HepG2 (cell line): ENCODE data around the gene DNM1. TPM values are rescaled to one million over a fixed set of nuclear protein-coding genes. Genes with fewer than 3 reads are reported as not detected.

Source experiments
- ATF2 ChIP-seq: sonication (generic); formaldehyde crosslinking; IDR thresholded peaks from 2 replicates; pipeline ENCODE4 v1.4.0; 2020; ENCODE audit warnings: missing genetic modification reagents
- MAZ ChIP-seq, 2 experiments: sonication (generic) in 1 of 2; formaldehyde crosslinking in 1 of 2; IDR thresholded peaks; 2 replicates each; pipeline versions ENCODE4 v1.5.0 to v1.6.1; 2012 to 2020; ENCODE audit warnings: low read depth in 2 of 2, mild to moderate bottlenecking in 2 of 2, borderline replicate concordance in 1 of 2, improper control_type of control experiment in 1 of 2, low read length in 1 of 2, missing genetic modification reagents in 1 of 2, moderate library complexity in 1 of 2
- NBN ChIP-seq: fragments of 450-650 bp; conservative IDR thresholded peaks from 2 replicates; pipeline ENCODE4 v1.6.1; 2017
- SALL2 ChIP-seq: sonication (generic); formaldehyde crosslinking; IDR thresholded peaks from 2 replicates; pipeline ENCODE4 v1.8.1; 2023; ENCODE audit warnings: mild to moderate bottlenecking, missing genetic modification reagents, inconsistent platforms
- TP53 ChIP-seq: sonication (generic); formaldehyde crosslinking; conservative IDR thresholded peaks from 2 replicates; pipeline ENCODE4 v1.4.0; 2020; ENCODE audit warnings: missing genetic modification reagents
- YEATS4 ChIP-seq: sonication (generic); formaldehyde crosslinking; IDR thresholded peaks from 2 replicates; pipeline ENCODE4 v1.4.0; 2020; ENCODE audit warnings: missing genetic modification reagents, borderline replicate concordance
- ZBTB20 ChIP-seq: sonication (generic); formaldehyde crosslinking; IDR thresholded peaks from 2 replicates; pipeline ENCODE4 v1.8.1; 2023; ENCODE audit warnings: missing genetic modification reagents, low read depth, mild to moderate bottlenecking, borderline replicate concordance
- ZFP36 ChIP-seq: fragments of 150-350 bp; IDR thresholded peaks from 2 replicates; pipeline ENCODE4 v1.6.1; 2018; ENCODE audit warnings: borderline replicate concordance, low read length, low read depth; ENCODE audit not compliant: partially characterized antibody
- ZFY ChIP-seq: sonication (generic); formaldehyde crosslinking; IDR thresholded peaks from 2 replicates; pipeline ENCODE4 v1.4.0; 2020; ENCODE audit warnings: missing genetic modification reagents
- ZNF256 ChIP-seq: sonication (generic); formaldehyde crosslinking; conservative IDR thresholded peaks from 2 replicates; pipeline ENCODE4 v1.4.0; 2020; ENCODE audit warnings: missing genetic modification reagents
- ZNF281 ChIP-seq: sonication (generic); formaldehyde crosslinking; IDR thresholded peaks from 2 replicates; pipeline ENCODE4 v1.4.0; 2020; ENCODE audit warnings: missing genetic modification reagents, borderline replicate concordance
- ZNF414 ChIP-seq: sonication (generic); formaldehyde crosslinking; IDR thresholded peaks from 2 replicates; pipeline ENCODE4 v1.5.0; 2020; ENCODE audit warnings: missing genetic modification reagents
- ZNF687 ChIP-seq: sonication (generic); formaldehyde crosslinking; IDR thresholded peaks from 2 replicates; pipeline ENCODE4 v1.5.1; 2020; ENCODE audit warnings: mild to moderate bottlenecking, missing genetic modification reagents, moderate library complexity
- ZNF7 ChIP-seq: IDR thresholded peaks from 2 replicates; pipeline ENCODE4 v1.6.1; 2016; ENCODE audit warnings: missing biosample characterization, missing genetic modification reagents
- ZNF772 ChIP-seq: sonication (generic); formaldehyde crosslinking; IDR thresholded peaks from 2 replicates; pipeline ENCODE4 v1.5.0; 2020; ENCODE audit warnings: mild to moderate bottlenecking, missing genetic modification reagents
- ZNF788 ChIP-seq: sonication (generic); formaldehyde crosslinking; IDR thresholded peaks from 2 replicates; pipeline ENCODE4 v1.5.0; 2020; ENCODE audit warnings: mild to moderate bottlenecking, missing genetic modification reagents, borderline replicate concordance
- ZNF83 ChIP-seq: sonication (generic); formaldehyde crosslinking; IDR thresholded peaks from 2 replicates; pipeline ENCODE4 v1.4.0; 2020; ENCODE audit warnings: missing genetic modification reagents, mild to moderate bottlenecking, borderline replicate concordance
- polyA plus RNA-seq, 8 experiments: library from polyadenylated mRNA; depleted of rRNA in 3 of 8; stranded (reverse) in 7 of 8; unstranded in 1 of 8; fragments of >200 nt; fragmentation: Illumina TruSeq in 4 of 8; extraction: Trizol in 4 of 8; gene quantifications; 2 replicates each; pipeline versions ENCODE4 v1.2.1 to v1.2.3, GENCODE V29; 2011 to 2016; ENCODE audit warnings: low read depth in 4 of 8, missing spikeins in 1 of 8, mixed read lengths in 1 of 8; ENCODE audit not compliant: insufficient read depth in 1 of 8
- total RNA-seq, 5 experiments: library from RNA; depleted of rRNA; stranded (reverse); fragments of >200 nt; fragmentation: Illumina TruSeq; extraction: Trizol; gene quantifications; 2 replicates each; pipeline ENCODE4 v1.2.3, GENCODE V29; 2016; ENCODE audit warnings: low read depth in 1 of 5

Gene DNM1
- total and polyA plus RNA-seq, 2 of the 13 experiments (the other 11 are each of a cell fraction or from before 2014, with no cell fraction given): 0.13 to 0.58 TPM

- 0 out of 2 replicates have a peak, but pooled peaks have one; percentile 47 for TF ChIP-seq ZNF772
- no peak for TF ChIP-seq ZNF7 (CRISPR knock-in tag)
- no peak for TF ChIP-seq ZFP36
- TF ChIP-seq SALL2 (CRISPR knock-in tag): peak; percentile 31
- no peak for TF ChIP-seq NBN
- TF ChIP-seq ZFY (CRISPR knock-in tag): peak; percentile 17; the same call in 1 of the 2 replicates
- peak; percentile 19; the same call in 1 of the 2 replicates for TF ChIP-seq ZNF788 (CRISPR knock-in tag)
- 0 out of 2 replicates have a peak, but pooled peaks have one; percentile 12 for TF ChIP-seq MAZ (IDR thresholded peaks at IDR 0.05; ENCODE audit: borderline replicate concordance, low read depth, low read length)
- no peak for TF ChIP-seq MAZ (CRISPR knock-in tag; IDR thresholded peaks at IDR 0.05; ENCODE audit: low read depth)
- peak; percentile 72 for TF ChIP-seq YEATS4
- no peak for TF ChIP-seq ZNF414 (CRISPR knock-in tag)
- peak; percentile 20 for TF ChIP-seq ZNF687 (CRISPR knock-in tag)
- no peak for TF ChIP-seq TP53 (CRISPR knock-in tag)
- peak; percentile 71 for TF ChIP-seq ZNF281 (CRISPR knock-in tag)
- no peak for TF ChIP-seq ZNF256 (CRISPR knock-in tag)
- 0 out of 2 replicates have a peak, but pooled peaks have one; percentile 16 for TF ChIP-seq ZNF83
- no peak for TF ChIP-seq ATF2 (CRISPR knock-in tag)
- no peak for TF ChIP-seq ZBTB20
Measured at GRCh38 chr9:128275198-128276007, 72.2 kb downstream of the DNM1 start, which contains the start of gene GOLGA2 (continued).
